GM19023 (cell line): ENCODE measurements around the gene IQCM.
"Not testable (repeated sequence)": the region's sequence is repeated elsewhere in the genome, so short reads cannot be mapped to it uniquely, and the experiment has no call there.

Source experiments
- ATAC-seq: cut with Tn5 transposase; IDR thresholded peaks from one replicate; pipeline ENCODE4 v1.9.1; 2021; ENCODE audit warnings: mild to moderate bottlenecking, moderate library complexity; ENCODE audit not compliant: unreplicated experiment

Gene IQCM

GRCh38 chr4:149489321-149489720 lies 326.3 kb downstream of the IQCM start:
- no peak for ATAC-seq

DNA sequence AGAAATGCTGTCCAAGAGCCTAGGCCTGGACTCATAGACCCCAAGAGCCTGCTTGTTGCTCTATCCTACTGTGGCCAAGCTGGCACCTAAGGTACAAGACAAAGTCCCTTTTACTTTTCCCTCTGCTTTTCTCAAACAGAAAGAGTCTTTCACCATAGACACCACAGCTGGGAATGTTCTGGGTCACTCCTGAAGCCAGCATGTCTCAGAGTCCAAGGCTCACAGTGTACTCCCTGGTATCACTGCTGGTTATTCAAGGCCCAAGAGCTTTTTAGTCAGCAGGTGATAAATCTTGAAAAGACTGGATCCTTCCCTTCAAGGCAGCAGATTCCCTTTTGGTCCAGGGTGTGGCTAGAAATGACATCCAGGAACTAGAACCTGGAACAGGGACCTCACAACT lies 328.8 kb downstream of the IQCM start:
- no peak for ATAC-seq

GRCh38 chr4:149468669-149469068 lies 347.0 kb downstream of the IQCM start:
- not testable (repeated sequence) for ATAC-seq

DNA sequence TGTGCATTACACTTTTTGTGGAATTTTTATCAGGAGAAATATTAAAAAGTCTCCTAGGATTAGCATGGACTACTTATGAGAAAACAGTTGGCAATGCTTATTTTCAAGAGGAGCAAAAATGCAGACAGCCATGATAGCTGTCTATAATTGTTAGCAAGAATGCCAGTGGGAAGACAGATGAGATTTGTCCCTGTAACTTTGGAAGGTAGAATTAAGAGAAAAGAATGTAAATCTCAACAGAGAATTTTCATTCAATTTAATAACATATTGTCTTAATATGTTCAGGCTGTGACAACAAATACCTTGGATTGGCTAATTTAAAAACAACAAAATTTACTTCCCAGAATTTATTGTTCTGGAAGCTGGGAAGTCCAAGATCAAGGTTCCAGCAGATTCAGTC lies 349.2 kb downstream of the IQCM start:
- ATAC-seq, result no peak

GRCh38 chr4:149465955-149466354 lies 349.7 kb downstream of the IQCM start:
- ATAC-seq, result no peak

GRCh38 chr4:149443537-149443936 lies 372.1 kb downstream of the IQCM start:
- no peak for ATAC-seq

DNA sequence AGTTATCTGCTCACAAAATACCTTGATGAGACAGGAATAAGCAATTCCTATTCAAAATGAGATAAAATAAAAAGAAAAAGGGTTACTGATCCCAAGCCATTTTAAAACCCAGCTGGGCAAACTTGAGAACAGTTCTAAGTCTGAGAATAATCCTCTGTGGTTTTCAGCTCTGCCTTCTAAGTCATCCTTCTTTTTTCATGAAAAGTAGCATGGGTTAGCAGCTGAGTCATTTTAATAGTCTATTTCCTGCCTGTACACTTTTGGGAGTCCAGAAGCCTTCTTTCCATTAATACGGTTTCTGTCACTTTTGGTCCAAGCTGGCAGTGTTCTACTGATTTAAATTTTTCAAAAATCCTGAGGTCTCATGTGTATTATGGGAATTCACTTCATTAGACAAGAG lies 374.3 kb downstream of the IQCM start:
- ATAC-seq, result no peak

GRCh38 chr4:149426461-149426860 lies 389.2 kb downstream of the IQCM start:
- no peak for ATAC-seq

GRCh38 chr4:149409555-149409962 lies 406.1 kb downstream of the IQCM start:
- no peak for ATAC-seq

GRCh38 chr4:149409146-149409545 lies 406.5 kb downstream of the IQCM start:
- ATAC-seq, result no peak

GRCh38 chr4:149404143-149404542 lies 411.5 kb downstream of the IQCM start:
- ATAC-seq, result no peak

GRCh38 chr4:149403081-149403480 lies 412.6 kb downstream of the IQCM start:
- no peak for ATAC-seq

- ATAC-seq, result no peak
Observed at GRCh38 chr4:149398993-149399392, 416.6 kb downstream of the IQCM start.

GRCh38 chr4:149370785-149371420 lies 444.7 kb downstream of the IQCM start:
- peak; percentile 64 for ATAC-seq

DNA sequence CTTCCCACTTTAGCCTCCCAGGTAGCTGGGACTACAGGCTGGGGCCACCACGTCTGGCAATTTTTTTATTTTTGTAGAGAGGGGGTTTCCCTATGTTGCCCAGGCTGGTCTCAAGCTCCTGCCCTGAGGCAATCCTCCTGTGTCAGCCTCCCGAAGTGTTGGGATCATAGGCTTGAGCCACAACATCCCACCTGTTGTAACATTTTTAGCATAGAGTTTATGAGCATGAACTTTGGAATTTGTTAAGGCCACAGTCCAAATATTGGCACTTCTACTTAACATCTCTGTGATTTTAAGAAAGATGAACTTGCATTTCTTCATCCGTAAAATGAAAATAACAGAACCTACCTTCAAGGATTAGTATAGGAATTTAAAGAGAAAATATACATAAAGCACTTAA lies 445.6 kb downstream of the IQCM start:
- ATAC-seq, result no peak

GRCh38 chr4:149353241-149353640 lies 462.4 kb downstream of the IQCM start:
- ATAC-seq, result no peak

DNA sequence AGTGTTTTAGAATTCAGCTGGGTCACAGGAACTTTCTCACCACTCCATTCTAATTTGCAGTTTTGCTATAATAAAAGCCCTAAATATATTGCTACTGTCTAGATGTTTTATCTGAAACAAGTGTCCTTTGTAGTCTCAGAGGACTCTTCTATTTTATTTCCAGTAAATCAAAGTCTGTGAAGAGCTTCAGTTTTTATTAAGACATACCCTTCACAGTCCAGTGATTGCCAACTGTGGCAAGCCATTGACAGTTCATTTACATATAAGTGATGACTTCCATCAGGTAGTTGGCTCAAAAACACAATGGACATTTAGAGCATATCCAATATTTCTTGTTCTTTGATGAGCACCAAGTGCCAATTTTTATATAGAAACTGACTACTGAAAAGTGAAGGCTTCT lies 466.1 kb downstream of the IQCM start:
- ATAC-seq, result no peak

DNA sequence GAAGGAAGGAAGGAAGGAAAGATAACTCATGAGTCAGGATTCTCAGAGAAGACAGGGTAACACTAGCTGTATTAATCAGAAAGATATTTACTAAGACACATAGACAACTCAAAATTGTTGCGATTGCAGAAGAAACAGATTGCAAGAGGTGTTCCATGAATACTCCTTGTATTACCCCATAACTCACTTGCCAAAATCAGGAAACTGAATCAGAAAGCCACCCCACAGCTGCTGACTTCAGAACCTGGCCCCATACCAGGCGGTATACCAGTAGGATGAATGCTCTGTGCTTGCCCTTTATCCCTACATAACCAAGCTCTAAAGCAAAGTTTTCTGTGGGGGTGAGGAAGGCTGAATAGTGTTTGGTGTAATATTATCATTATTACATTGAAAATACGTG lies 468.5 kb downstream of the IQCM start:
- no peak for ATAC-seq

- no peak for ATAC-seq
Observed at GRCh38 chr4:149345424-149345823, 470.2 kb downstream of the IQCM start.

DNA sequence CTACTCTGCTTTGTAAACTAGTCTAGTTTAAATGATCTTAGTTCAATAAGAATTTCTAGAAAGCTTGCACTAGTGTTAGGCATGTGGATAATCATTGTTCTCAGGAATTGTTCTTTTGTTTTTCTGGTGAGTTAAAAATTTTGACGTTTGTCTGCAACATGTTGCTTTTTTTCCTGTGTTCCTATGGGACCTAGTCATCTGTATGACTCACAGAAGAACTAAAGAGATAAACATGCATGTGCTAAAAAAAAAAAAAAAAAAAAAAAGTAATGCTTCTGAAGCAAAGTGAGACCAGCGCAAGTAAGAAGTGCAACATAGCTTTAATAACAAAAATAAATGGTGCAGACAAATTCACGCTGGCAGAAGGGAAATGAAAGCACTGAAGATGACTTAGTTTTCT lies 471.2 kb downstream of the IQCM start:
- no peak for ATAC-seq

GRCh38 chr4:149343614-149344013 lies 472.0 kb downstream of the IQCM start:
- ATAC-seq, result no peak

- ATAC-seq, result not testable (repeated sequence)
Observed at GRCh38 chr4:149341117-149341516, 474.5 kb downstream of the IQCM start.

DNA sequence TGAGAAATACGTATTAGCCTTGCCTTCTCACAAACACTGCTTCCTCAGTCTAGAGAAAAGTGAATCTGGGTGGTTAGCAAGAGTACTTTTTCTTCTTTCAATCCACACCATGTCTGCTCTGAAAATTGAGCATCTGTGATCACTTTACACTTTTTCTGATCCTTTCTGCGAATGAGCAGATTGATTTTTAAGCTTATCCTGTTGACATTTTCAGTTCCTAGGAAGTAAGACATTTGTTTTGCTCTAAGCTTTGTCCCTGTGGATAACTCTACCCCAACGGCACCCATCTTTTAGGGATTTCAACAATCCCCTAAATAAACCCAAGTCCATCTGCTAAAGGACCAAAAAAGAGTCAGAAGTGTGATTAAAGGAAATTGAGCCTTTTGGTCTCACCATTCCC lies 487.5 kb downstream of the IQCM start:
- no peak for ATAC-seq
